GM21529 (cell line): ENCODE measurements around the gene APOC3.

ENCODE experiments used
- ATAC-seq: cut with Tn5 transposase; IDR thresholded peaks from one replicate; pipeline ENCODE4 v1.9.1; 2021; ENCODE audit not compliant: unreplicated experiment

Gene APOC3

GRCh38 chr11:116843661-116844060 is 14.0 kb downstream of the APOC3 start:
- no peak for ATAC-seq

- ATAC-seq, result no peak
Observed at GRCh38 chr11:116844722-116845121, 15.0 kb downstream of the APOC3 start.

- ATAC-seq, result no peak
Observed at GRCh38 chr11:116847612-116848011, 17.9 kb downstream of the APOC3 start.

GRCh38 chr11:116849060-116849459 is 19.4 kb downstream of the APOC3 start:
- ATAC-seq, result no peak

- ATAC-seq, result no peak
Observed at GRCh38 chr11:116849486-116849885, 19.8 kb downstream of the APOC3 start.

- no peak for ATAC-seq
Observed at GRCh38 chr11:116851626-116852025, 21.9 kb downstream of the APOC3 start.

GRCh38 chr11:116852261-116853031 is 22.7 kb downstream of the APOC3 start:
- peak; percentile 42 for ATAC-seq

- ATAC-seq, result peak; percentile 95
Observed at GRCh38 chr11:116853461-116854073, 23.9 kb downstream of the APOC3 start.

- ATAC-seq, result no peak
Observed at GRCh38 chr11:116855413-116855812, 25.7 kb downstream of the APOC3 start.

- ATAC-seq, result no peak
Observed at GRCh38 chr11:116856423-116856822, 26.7 kb downstream of the APOC3 start.

GRCh38 chr11:116857316-116857715 is 27.6 kb downstream of the APOC3 start:
- no peak for ATAC-seq

- no peak for ATAC-seq
Observed at GRCh38 chr11:116857936-116858335, 28.2 kb downstream of the APOC3 start.

- no peak for ATAC-seq
Observed at GRCh38 chr11:116859175-116859574, 29.5 kb downstream of the APOC3 start.

- no peak for ATAC-seq
Observed at GRCh38 chr11:116860303-116860702, 30.6 kb downstream of the APOC3 start.

GRCh38 chr11:116861539-116861938 is 31.8 kb downstream of the APOC3 start:
- no peak for ATAC-seq

GRCh38 chr11:116862185-116862584 is 32.5 kb downstream of the APOC3 start:
- no peak for ATAC-seq

- ATAC-seq, result no peak
Observed at GRCh38 chr11:116862951-116863350, 33.2 kb downstream of the APOC3 start.

- no peak for ATAC-seq
Observed at GRCh38 chr11:116864531-116864930, 34.8 kb downstream of the APOC3 start.

GRCh38 chr11:116865696-116866095 is 36.0 kb downstream of the APOC3 start:
- ATAC-seq, result no peak

GRCh38 chr11:116866804-116867455 is 37.2 kb downstream of the APOC3 start:
- ATAC-seq, result no peak

GRCh38 chr11:116867619-116868018 is 37.9 kb downstream of the APOC3 start:
- no peak for ATAC-seq

GRCh38 chr11:116868066-116868465 is 38.4 kb downstream of the APOC3 start:
- ATAC-seq, result no peak
